Activated T-helper 1 cell treated with anti-CD3 and anti-CD28 coated beads, Interleukin-12 subunit alpha, Interleukin-12 subunit beta, Interleukin-2, Interleukin-4 antibody, amounts not matched to agents 30 ng/mL and 10 ng/mL and 1 ng/mL, durations not matched to agents 14 hours and 24 hours and 36 hours (primary cell): Measurements from ENCODE around the gene SLC7A11. TPM values are rescaled to one million over a fixed set of nuclear protein-coding genes. Genes with fewer than 3 reads are reported as not detected.

Source experiments
- DNase-seq: peaks from one replicate; pipeline ENCODE4 v3.0.0; 2021; ENCODE audit warnings: low spot score
- H3K27ac Mint-ChIP-seq: one replicate; pipeline ENCODE4 v1.8.0; 2021; ENCODE audit warnings: mild to moderate bottlenecking, mixed read lengths
- H3K27me3 Mint-ChIP-seq: one replicate; pipeline ENCODE4 v1.8.0; 2022; ENCODE audit warnings: mild to moderate bottlenecking, moderate library complexity, mixed read lengths; ENCODE audit not compliant: insufficient read depth
- H3K36me3 Mint-ChIP-seq: one replicate; pipeline ENCODE4 v1.8.0; 2021; ENCODE audit warnings: low read depth, mixed read lengths
- H3K4me1 Mint-ChIP-seq: one replicate; pipeline ENCODE4 v1.8.0; 2021; ENCODE audit warnings: low read depth, mixed read lengths
- H3K4me3 Mint-ChIP-seq: one replicate; pipeline ENCODE4 v1.8.0; 2021; ENCODE audit warnings: mild to moderate bottlenecking, moderate library complexity, mixed read lengths
- H3K9me3 Mint-ChIP-seq: one replicate; pipeline ENCODE4 v1.8.0; 2021; ENCODE audit warnings: mixed read lengths
- intact Hi-C: fragments of 100-400 bp; cut with micrococcal nuclease; formaldehyde crosslinking; loops from one replicate; pipeline ENCODE4 v1.15.1; 2024
- total RNA-seq: library from RNA; stranded (reverse); gene quantifications from 2 replicates; pipeline ENCODE4 v1.2.3, GENCODE V29; 2022

Gene SLC7A11
- total RNA-seq, 1 donor from 2014 or later = 2.6 TPM

GRCh38 chr4:138259824-138260223 lies 17.7 kb upstream of the SLC7A11 start:
- Mint-ChIP-seq H3K9me3 (no peaks in the 10 kb centered on the region), H3K27me3 (peaks cover 25% of the 10 kb centered on the region), H3K4me1 (peaks cover 11% of the 10 kb centered on the region), H3K4me3 (no peak overlapping the region), H3K27ac (no peak overlapping the region), H3K36me3 (no peaks in the 10 kb centered on the region)
- no peak for DNase-seq
- intact Hi-C loops = no loop called here

- Mint-ChIP-seq H3K4me3 (no peak overlapping the region), H3K27ac (no peak overlapping the region), H3K4me1 (peaks cover 12% of the 10 kb centered on the region), H3K9me3 (no peaks in the 10 kb centered on the region), H3K36me3 (no peaks in the 10 kb centered on the region), H3K27me3 (peaks cover 23% of the 10 kb centered on the region)
- intact Hi-C loops = no loop called here
- no peak for DNase-seq
These were observed 17.1 kb upstream of the SLC7A11 start for GRCh38 chr4:138259271-138259670.

GRCh38 chr4:138256608-138257007 lies 14.5 kb upstream of the SLC7A11 start:
- H3K36me3 Mint-ChIP-seq = no peaks in the 10 kb centered on the region
- no peak for DNase-seq
- no peak overlapping the region for H3K27ac Mint-ChIP-seq
- no peaks in the 10 kb centered on the region for H3K9me3 Mint-ChIP-seq
- peaks cover 12% of the 10 kb centered on the region for H3K4me1 Mint-ChIP-seq
- H3K4me3 Mint-ChIP-seq = no peak overlapping the region
- intact Hi-C loops = no loop called here
- H3K27me3 Mint-ChIP-seq = peaks cover 20% of the 10 kb centered on the region

- no peaks in the 10 kb centered on the region for H3K9me3 Mint-ChIP-seq
- H3K4me1 Mint-ChIP-seq = peaks cover 12% of the 10 kb centered on the region
- intact Hi-C loops = no loop called here
- peaks cover 18% of the 10 kb centered on the region for H3K27me3 Mint-ChIP-seq
- DNase-seq = no peak
- no peak overlapping the region for H3K27ac Mint-ChIP-seq
- H3K36me3 Mint-ChIP-seq = no peaks in the 10 kb centered on the region
- no peak overlapping the region for H3K4me3 Mint-ChIP-seq
These were observed 13.9 kb upstream of the SLC7A11 start for GRCh38 chr4:138255917-138256597.

GRCh38 chr4:138252551-138252950 lies 10.4 kb upstream of the SLC7A11 start:
- no peak overlapping the region for H3K27ac Mint-ChIP-seq
- H3K27me3 Mint-ChIP-seq = peaks cover 14% of the 10 kb centered on the region
- H3K4me3 Mint-ChIP-seq = no peak overlapping the region
- intact Hi-C loops = no loop called here
- peaks cover 12% of the 10 kb centered on the region for H3K4me1 Mint-ChIP-seq
- no peak for DNase-seq
- no peaks in the 10 kb centered on the region for H3K36me3 Mint-ChIP-seq
- H3K9me3 Mint-ChIP-seq = no peaks in the 10 kb centered on the region

- intact Hi-C loops = no loop called here
- H3K4me3 Mint-ChIP-seq = no peak overlapping the region
- H3K36me3 Mint-ChIP-seq = no peaks in the 10 kb centered on the region
These were observed 9.8 kb upstream of the SLC7A11 start for GRCh38 chr4:138251938-138252337.

GRCh38 chr4:138249132-138249531 lies 7.0 kb upstream of the SLC7A11 start:
- peaks cover 14% of the 10 kb centered on the region for H3K27me3 Mint-ChIP-seq
- H3K9me3 Mint-ChIP-seq = no peaks in the 10 kb centered on the region
- intact Hi-C loops = loop anchor here (10.0 kb wide), 1 partner anchor 1016 kb away; no protein-coding TSS in a partner anchor
- no peak overlapping the region for H3K4me3 Mint-ChIP-seq
- no peak overlapping the region for H3K27ac Mint-ChIP-seq
- no peaks in the 10 kb centered on the region for H3K4me1 Mint-ChIP-seq
- no peak for DNase-seq
- H3K36me3 Mint-ChIP-seq = no peaks in the 10 kb centered on the region

More at GRCh38 chr4:138251938-138252337, 9.8 kb upstream of the SLC7A11 start:
- H3K4me1 Mint-ChIP-seq = peaks cover 12% of the 10 kb centered on the region
- no peaks in the 10 kb centered on the region for H3K9me3 Mint-ChIP-seq
- peaks cover 14% of the 10 kb centered on the region for H3K27me3 Mint-ChIP-seq
- DNase-seq = no peak
- H3K27ac Mint-ChIP-seq = no peak overlapping the region

GRCh38 chr4:138248058-138248457 lies 5.9 kb upstream of the SLC7A11 start:
- no peaks in the 10 kb centered on the region for H3K36me3 Mint-ChIP-seq
- DNase-seq = no peak
- H3K4me1 Mint-ChIP-seq = no peaks in the 10 kb centered on the region
- peaks cover 14% of the 10 kb centered on the region for H3K27me3 Mint-ChIP-seq
- H3K27ac Mint-ChIP-seq = no peak overlapping the region
- no peaks in the 10 kb centered on the region for H3K9me3 Mint-ChIP-seq
- intact Hi-C loops = loop anchor here (10.0 kb wide), 1 partner anchor 1017 kb away; no protein-coding TSS in a partner anchor
- H3K4me3 Mint-ChIP-seq = no peak overlapping the region

GRCh38 chr4:138247643-138248042 lies 5.5 kb upstream of the SLC7A11 start:
- intact Hi-C loops = loop anchor here (10.0 kb wide), 1 partner anchor 1017 kb away; no protein-coding TSS in a partner anchor
- H3K9me3 Mint-ChIP-seq = no peaks in the 10 kb centered on the region

GRCh38 chr4:138243369-138243768 lies 1.2 kb upstream of the SLC7A11 start:
- Mint-ChIP-seq H3K36me3 (no peaks in the 10 kb centered on the region), H3K4me1 (peaks cover 32% of the 10 kb centered on the region), H3K9me3 (no peaks in the 10 kb centered on the region), H3K27ac (no peak overlapping the region), H3K27me3 (peaks cover 4% of the 10 kb centered on the region), H3K4me3 (no peak overlapping the region)
- DNase-seq = no peak
- intact Hi-C loops = loop anchor here (5.0 to 10.0 kb wide), 4 partner anchors 51 to 1021 kb away; partner anchors contain the start of gene ELF2

More at GRCh38 chr4:138247643-138248042, 5.5 kb upstream of the SLC7A11 start:
- Mint-ChIP-seq H3K27me3 (peaks cover 11% of the 10 kb centered on the region), H3K27ac (no peak overlapping the region), H3K36me3 (no peaks in the 10 kb centered on the region), H3K4me1 (peaks cover under 1% of the 10 kb centered on the region), H3K4me3 (no peak overlapping the region)
- no peak for DNase-seq

- DNase-seq = no peak
- Mint-ChIP-seq H3K4me3 (peak overlapping the region; percentile 88), H3K27ac (peak overlapping the region; percentile 82), H3K36me3 (no peaks in the 10 kb centered on the region), H3K4me1 (peaks cover 32% of the 10 kb centered on the region), H3K9me3 (no peaks in the 10 kb centered on the region), H3K27me3 (peaks cover 4% of the 10 kb centered on the region)
- intact Hi-C loops = loop anchor here (1.0 to 10.0 kb wide), 5 partner anchors 50 to 1022 kb away; partner anchors contain the start of genes ELF2 and NOCT
These were observed 646 bp upstream of the SLC7A11 start for GRCh38 chr4:138242834-138243156.

- Mint-ChIP-seq H3K4me3 (peak overlapping the region; percentile 88), H3K27ac (peak overlapping the region; percentile 83), H3K9me3 (no peaks in the 10 kb centered on the region), H3K36me3 (peaks cover under 1% of the 10 kb centered on the region), H3K4me1 (peaks cover 34% of the 10 kb centered on the region), H3K27me3 (peaks cover 2% of the 10 kb centered on the region)
- intact Hi-C loops = loop anchor here (1.0 to 10.0 kb wide), 5 partner anchors 49 to 1023 kb away; partner anchors contain the start of genes ELF2 and NOCT
- no peak for DNase-seq
These were observed 671 bp downstream of the SLC7A11 start for GRCh38 chr4:138241281-138242075.

- peaks cover 7% of the 10 kb centered on the region for H3K36me3 Mint-ChIP-seq
- H3K4me3 Mint-ChIP-seq = peak overlapping the region; percentile 56
These were observed 2.7 kb downstream of the SLC7A11 start for GRCh38 chr4:138239491-138239890.

More at GRCh38 chr4:138239491-138239890, 2.7 kb downstream of the SLC7A11 start:
- no peaks in the 10 kb centered on the region for H3K9me3 Mint-ChIP-seq
- intact Hi-C loops = no loop called here
- peaks cover 54% of the 10 kb centered on the region for H3K4me1 Mint-ChIP-seq
- peaks cover 2% of the 10 kb centered on the region for H3K27me3 Mint-ChIP-seq
- DNase-seq = no peak
- no peak overlapping the region for H3K27ac Mint-ChIP-seq
